K562 (cell line): ENCODE measurements around the gene ORM1. TPM values are rescaled to one million over a fixed set of nuclear protein-coding genes. Genes with fewer than 3 reads are reported as not detected.

ENCODE experiments used
- ATAC-seq: fragments of 200-7000 bp; cut with Tn5 transposase; 3 replicates; pipeline ENCODE4 v1.9.1; 2020; ENCODE audit warnings: moderate library complexity
- BruUV-seq: library from RNA; stranded (reverse); fragments of 400-500 nt; replicated peaks from 2 replicates; lab custom pipeline; 2021; lab: Mats Ljungman, UMichigan
- CTCF ChIA-PET: fragments of 300-600 bp; formaldehyde crosslinking; extraction: SDS; loops from one replicate; lab custom pipeline; 2021; ENCODE audit warnings: low intra/inter-chr PET ratio; lab: Yijun Ruan, JAX
- POLR2A ChIA-PET: fragments of 300-600, 350-650 bp; sonication (Branson Sonifier 250); formaldehyde crosslinking; extraction: SDS; loops from one replicate; lab custom pipeline; 2021; ENCODE audit warnings: antibody characterized with exemption, inconsistent platforms; lab: Yijun Ruan, JAX
- DNase-seq, 4 experiments: peaks; one replicate each; pipeline versions ENCODE4 v3.0.0 to v3.0.0-alpha.2; 2011 to 2018; ENCODE audit warnings: low spot score in 3 of 4, mixed read lengths in 3 of 4; ENCODE audit errors: extremely low read depth in 1 of 4
- FAIRE-seq: peaks from 2 replicates; lab custom pipeline; 2011; peaks lifted over from hg19 to GRCh38; lab: Jason Lieb, UNC
- H2AFZ ChIP-seq: 2 replicates; pipeline ENCODE4 v1.6.0; 2011; ENCODE audit warnings: low read depth, low read length, control low read depth, inconsistent platforms
- H3K27ac ChIP-seq: fragments of 200-600 bp; 3 replicates; pipeline ENCODE4 v1.8.0; 2011; ENCODE audit warnings: low read depth, mild to moderate bottlenecking, control low read depth, inconsistent platforms, low read length, moderate library complexity, mixed read lengths; ENCODE audit errors: extremely low read depth
- H3K27me3 ChIP-seq, 2 experiments: fragments of 300-600 bp in 1 of 2; 2 replicates in 1 of 2; 3 replicates in 1 of 2; pipeline versions ENCODE4 v1.6.0 to v1.8.0; 2011; ENCODE audit warnings: inconsistent platforms in 2 of 2, low read length in 2 of 2, mild to moderate bottlenecking in 1 of 2, mixed read lengths in 1 of 2, moderate library complexity in 1 of 2; ENCODE audit not compliant: control insufficient read depth in 2 of 2, insufficient read depth in 2 of 2
- H3K36me3 ChIP-seq: fragments of 300-600 bp; 3 replicates; pipeline ENCODE4 v1.8.0; 2011; ENCODE audit warnings: mild to moderate bottlenecking, low read length, inconsistent platforms; ENCODE audit not compliant: control insufficient read depth, insufficient read depth
- H3K4me1 ChIP-seq, 2 experiments: fragments of 200-600 bp in 1 of 2; replicated peaks in 1 of 2; 2 replicates in 1 of 2; 3 replicates in 1 of 2; pipeline versions ENCODE4 v1.5.1 to v1.8.0; 2011; ENCODE audit warnings: inconsistent platforms in 2 of 2, low read length in 2 of 2, mild to moderate bottlenecking in 1 of 2, mixed read lengths in 1 of 2, moderate library complexity in 1 of 2; ENCODE audit not compliant: control insufficient read depth in 2 of 2, insufficient read depth in 2 of 2
- H3K4me2 ChIP-seq: 2 replicates; pipeline ENCODE4 v1.6.1; 2011; ENCODE audit warnings: low read length, control low read depth, inconsistent platforms, mixed read lengths; ENCODE audit not compliant: insufficient read depth
- H3K4me3 ChIP-seq: fragments of 200-600 bp; sonication (generic), shearing (Covaris generic); 2 replicates; pipeline ENCODE4 v1.5.1; 2016; ENCODE audit warnings: control low read depth, inconsistent platforms
- H3K79me2 ChIP-seq: fragments of 200-600 bp; 3 replicates; pipeline ENCODE4 v1.8.0; 2011; ENCODE audit warnings: low read length, inconsistent platforms; ENCODE audit not compliant: control insufficient read depth, insufficient read depth
- H3K9ac ChIP-seq, 2 experiments: 2 replicates each; pipeline versions ENCODE4 v1.6.0 to v1.6.1; 2011; ENCODE audit warnings: low read depth in 2 of 2, low read length in 2 of 2, control low read depth in 1 of 2, inconsistent platforms in 1 of 2, mild to moderate bottlenecking in 1 of 2, mixed read lengths in 1 of 2; ENCODE audit not compliant: insufficient read depth in 1 of 2
- H3K9me1 ChIP-seq: one replicate; pipeline ENCODE4 v1.6.0; 2011; ENCODE audit warnings: inconsistent platforms, mild to moderate bottlenecking, low read length, moderate library complexity; ENCODE audit not compliant: control insufficient read depth, insufficient read depth
- H3K9me3 ChIP-seq: replicated peaks from 2 replicates; pipeline ENCODE4 v1.5.1; 2011; ENCODE audit warnings: low read depth, low read length, inconsistent platforms; ENCODE audit not compliant: control insufficient read depth, insufficient read depth
- H4K20me1 ChIP-seq: replicated peaks from 2 replicates; pipeline ENCODE4 v1.6.1; 2011; ENCODE audit warnings: low read length, inconsistent platforms, mixed read lengths; ENCODE audit not compliant: control insufficient read depth, insufficient read depth
- ASH1L ChIP-seq: fragments of 450-650 bp; IDR thresholded peaks from 2 replicates; pipeline ENCODE4 v1.6.1; 2018; ENCODE audit warnings: borderline replicate concordance, mild to moderate bottlenecking, low read depth; ENCODE audit not compliant: partially characterized antibody
- FOSL1 ChIP-seq: fragments of 200-800 bp; sonication (Bioruptor generic); conservative IDR thresholded peaks from 2 replicates; pipeline ENCODE4 v1.6.1; 2016; ENCODE audit warnings: missing genetic modification characterization, missing compliant biosample characterization
- FUS ChIP-seq: fragments of 200-400 bp; formaldehyde crosslinking; optimal IDR thresholded peaks from 2 replicates; pipeline ENCODE3; 2017; ENCODE audit warnings: low read depth, low read length
- MAFF ChIP-seq: IDR thresholded peaks from 2 replicates; pipeline ENCODE4 v1.6.1; 2012; ENCODE audit warnings: low read length, improper control_type of control experiment
- MAFK ChIP-seq: IDR thresholded peaks from 2 replicates; pipeline ENCODE4 v1.6.1; 2011; ENCODE audit warnings: low read length, improper control_type of control experiment
- NFE2 ChIP-seq: IDR thresholded peaks from 2 replicates; pipeline ENCODE4 v1.6.1; 2014; ENCODE audit warnings: antibody characterized with exemption, low read depth
- SIN3B ChIP-seq: fragments of 450-650 bp; IDR thresholded peaks from 2 replicates; pipeline ENCODE4 v1.6.1; 2017; ENCODE audit warnings: low read depth, mild to moderate bottlenecking, moderate library complexity
- ZBTB7A ChIP-seq: IDR thresholded peaks from 2 replicates; pipeline ENCODE4 v1.6.1; 2011; ENCODE audit warnings: low read depth, mild to moderate bottlenecking, low read length, moderate library complexity, borderline replicate concordance; ENCODE audit not compliant: control insufficient read depth
- ZNF175 ChIP-seq: fragments of 200-800 bp; sonication (Bioruptor generic); IDR thresholded peaks from 2 replicates; pipeline ENCODE4 v1.6.1; 2016; ENCODE audit warnings: low read depth, mild to moderate bottlenecking, missing genetic modification characterization, missing compliant biosample characterization
- ZNF316 ChIP-seq: fragments of 450-650 bp; IDR thresholded peaks from 2 replicates; pipeline ENCODE4 v1.6.1; 2016
- WGBS: fragments of 100-300 bp; shearing (Covaris generic); methylation state at CpG from one replicate; pipeline ENCODE4 v1.1.6; 2016; ENCODE audit warnings: low coverage, mixed read lengths; ENCODE audit not compliant: insufficient coverage; ENCODE audit errors: missing lambda C conversion rate; 5-methylcytosine and 5-hydroxymethylcytosine counted together
- in situ Hi-C: fragments of 300-500 bp; cut with MboI; formaldehyde crosslinking; loops from 4 replicates; pipeline ENCODE4 v1.15.0; 2018; ENCODE audit warnings: inconsistent platforms, mixed read lengths
- intact Hi-C: fragments of 100-400 bp; cut with micrococcal nuclease; formaldehyde crosslinking; loops from 2 replicates; pipeline ENCODE4 v1.14.2; 2022
- polyA plus RNA-seq, 8 experiments: library from polyadenylated mRNA; depleted of rRNA in 4 of 8; stranded (reverse) in 5 of 8; unstranded in 3 of 8; fragments of >200 nt; fragmentation: Nextera tagmentation in 2 of 8; fragmentation: Illumina TruSeq in 1 of 8; extraction: Ambion mirVana in 2 of 8; extraction: Trizol in 1 of 8; gene quantifications; 2 replicates each; pipeline versions ENCODE4 v1.2.1 to v1.2.3, GENCODE V29; 2011 to 2014; ENCODE audit warnings: inconsistent platforms in 1 of 8, missing spikeins in 1 of 8
- total RNA-seq, 7 experiments: library from RNA; depleted of rRNA in 6 of 7; stranded (reverse); fragments of >200 nt in 6 of 7; fragmentation: Illumina TruSeq in 2 of 7; extraction: Trizol in 2 of 7; gene quantifications; 2 replicates each; pipeline versions ENCODE4 v1.2.1 to v1.2.3, GENCODE V29; 2011 to 2021; ENCODE audit warnings: low replicate concordance in 1 of 7
- TF ChIP-seq, protein P1 (sequence below), 2 experiments: fragments of 450-650 bp in 1 of 2; sonication (generic) in 1 of 2; formaldehyde crosslinking; conservative IDR thresholded peaks; 2 replicates each; pipeline versions ENCODE4 v1.4.0 to v1.8.1; 2020 to 2022; ENCODE audit warnings: mild to moderate bottlenecking in 1 of 2, missing genetic modification reagents in 1 of 2
- TF ChIP-seq, protein P2 (sequence below): sonication (generic); formaldehyde crosslinking; IDR thresholded peaks from 2 replicates; pipeline ENCODE4 v1.8.0; 2022; ENCODE audit warnings: missing genetic modification reagents, mild to moderate bottlenecking, moderate library complexity, borderline replicate concordance
- TF ChIP-seq, protein P3 (sequence below), 2 experiments: fragments of 450-650 bp in 1 of 2; sonication (generic) in 1 of 2; formaldehyde crosslinking in 1 of 2; IDR thresholded peaks in 1 of 2; conservative IDR thresholded peaks in 1 of 2; 2 replicates each; pipeline versions ENCODE4 v1.6.1 to v1.8.1; 2016 to 2023; ENCODE audit warnings: mild to moderate bottlenecking in 2 of 2, moderate library complexity in 2 of 2, inconsistent platforms in 1 of 2, missing genetic modification reagents in 1 of 2

Gene ORM1
- total and polyA plus RNA-seq, 9 of the 15 experiments (the other 6 are each of a cell fraction or from before 2014, with no cell fraction given), result 2.9 TPM; not detected in 8

DNA sequence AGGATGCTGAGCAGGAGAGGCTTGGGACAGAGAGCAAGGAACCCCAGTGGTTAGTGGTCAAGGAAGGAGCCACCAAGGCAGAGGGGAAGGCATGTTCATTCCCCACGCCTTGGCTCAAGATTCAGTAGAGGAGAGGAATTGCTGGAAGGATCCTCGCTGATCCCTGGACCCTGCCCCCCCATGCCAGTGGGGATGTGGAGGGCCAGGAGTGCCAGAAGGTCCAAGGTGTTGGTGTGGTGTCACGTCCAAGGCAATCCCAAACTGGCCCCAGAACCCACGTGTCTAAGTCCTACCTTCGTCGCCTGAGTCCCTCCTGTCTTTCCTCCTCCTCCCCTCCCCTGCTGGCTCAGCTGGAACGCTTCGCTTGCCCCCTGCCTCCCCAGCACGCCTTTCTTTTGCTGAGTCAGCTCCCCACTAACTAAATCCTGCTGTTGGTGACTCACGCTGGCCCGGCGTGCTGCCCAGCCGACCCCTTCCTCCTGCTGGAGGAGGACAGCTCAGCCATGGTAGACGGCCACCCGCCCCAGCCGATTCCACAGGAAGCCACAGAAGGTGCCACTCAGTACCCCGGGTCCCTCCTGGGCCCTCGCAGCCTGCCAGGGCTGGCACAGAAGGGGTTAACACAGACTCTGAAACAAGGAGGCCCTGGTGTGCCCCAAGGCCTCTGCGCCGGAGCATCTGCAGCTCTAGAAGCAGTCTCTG lies 37.6 kb upstream of the ORM1 start:
- Histone ChIP-seq H3K36me3 (no peaks in the 10 kb centered on the region), H3K4me1 (peaks cover 0 to 4% of the 10 kb centered on the region in 2 experiments; a peak in 2 of 5 replicates), H4K20me1 (peaks cover 14% of the 10 kb centered on the region; the same call in 1 of the 2 replicates), H3K4me3 (no peak overlapping the region), H3K27ac (no peak overlapping the region), H3K4me2 (no peak overlapping the region), H2AFZ (no peak overlapping the region), H3K9me3 (no peaks in the 10 kb centered on the region), H3K9me1 (no peaks in the 10 kb centered on the region), H3K79me2 (no peaks in the 10 kb centered on the region), H3K27me3 (peaks cover 13 to 65% of the 10 kb centered on the region in 2 experiments), H3K9ac (no peak overlapping the region)
- under 1% methylated on average over 20 of the region's 20 CpGs for WGBS
- FAIRE-seq (no peak), DNase-seq (peak in 3 of 4 experiments; percentile 23 to 31 (median 25)), ATAC-seq (peak; percentile 25; the same call in 2 of the 3 replicates)
- no TSS peak for BruUV-seq
- CTCF ChIA-PET, result no interaction called here
- intact Hi-C loops (no loop called here), in situ Hi-C loops (loop anchor here (10.0 kb wide), 3 partner anchors 131 to 601 kb away; partner anchors contain the start of gene COL27A1)
- POLR2A ChIA-PET, result no interaction called here
- no peak for TF ChIP-seq ZBTB7A
- TF ChIP-seq, protein P1, sequence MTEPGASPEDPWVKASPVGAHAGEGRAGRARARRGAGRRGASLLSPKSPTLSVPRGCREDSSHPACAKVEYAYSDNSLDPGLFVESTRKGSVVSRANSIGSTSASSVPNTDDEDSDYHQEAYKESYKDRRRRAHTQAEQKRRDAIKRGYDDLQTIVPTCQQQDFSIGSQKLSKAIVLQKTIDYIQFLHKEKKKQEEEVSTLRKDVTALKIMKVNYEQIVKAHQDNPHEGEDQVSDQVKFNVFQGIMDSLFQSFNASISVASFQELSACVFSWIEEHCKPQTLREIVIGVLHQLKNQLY (CRISPR knock-in tag; conservative IDR thresholded peaks at IDR 0.05), result no peak
- TF ChIP-seq ASH1L, result no peak
- TF ChIP-seq, protein P2, sequence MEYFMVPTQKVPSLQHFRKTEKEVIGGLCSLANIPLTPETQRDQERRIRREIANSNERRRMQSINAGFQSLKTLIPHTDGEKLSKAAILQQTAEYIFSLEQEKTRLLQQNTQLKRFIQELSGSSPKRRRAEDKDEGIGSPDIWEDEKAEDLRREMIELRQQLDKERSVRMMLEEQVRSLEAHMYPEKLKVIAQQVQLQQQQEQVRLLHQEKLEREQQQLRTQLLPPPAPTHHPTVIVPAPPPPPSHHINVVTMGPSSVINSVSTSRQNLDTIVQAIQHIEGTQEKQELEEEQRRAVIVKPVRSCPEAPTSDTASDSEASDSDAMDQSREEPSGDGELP (CRISPR knock-in tag), result 0 out of 2 replicates have a peak, but pooled peaks have one; percentile 29
- TF ChIP-seq SIN3B, result no peak
- TF ChIP-seq, protein P3, sequence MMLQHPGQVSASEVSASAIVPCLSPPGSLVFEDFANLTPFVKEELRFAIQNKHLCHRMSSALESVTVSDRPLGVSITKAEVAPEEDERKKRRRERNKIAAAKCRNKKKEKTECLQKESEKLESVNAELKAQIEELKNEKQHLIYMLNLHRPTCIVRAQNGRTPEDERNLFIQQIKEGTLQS (IDR thresholded peaks at IDR 0.05), result peak; percentile 35
- TF ChIP-seq, protein P3 (CRISPR knock-in tag; conservative IDR thresholded peaks at IDR 0.05), result no peak
- peak; percentile 88 for TF ChIP-seq MAFK
- TF ChIP-seq ZNF316, result peak; percentile 96
- TF ChIP-seq ZNF175 (CRISPR knock-in tag), result no peak
- TF ChIP-seq MAFF, result peak; percentile 71
- TF ChIP-seq FOSL1 (tag), result peak; percentile 58; the same call in 1 of the 2 replicates
- TF ChIP-seq NFE2, result peak; percentile 51; the same call in 1 of the 2 replicates
- TF ChIP-seq FUS, result no peak
